Gastrocnemius medialis (tissue), 4 donors: ENCODE data around the gene KIAA0040. TPM values are rescaled to one million over a fixed set of nuclear protein-coding genes. Genes with fewer than 3 reads are reported as not detected.

Source experiments
- ATAC-seq, 2 donors: fragments of 150-250 bp; one replicate each; pipeline ENCODE4 v1.9.1; 2016
- DNase-seq, 2 donors: peaks; one replicate each; pipeline ENCODE4 v3.0.0-alpha.2; 2019
- H3K27ac ChIP-seq, 4 donors: fragments of 200-600 bp; sonication (generic); 1 replicate in 1 of 4; 2 replicates in 3 of 4; pipeline ENCODE4 v1.5.1; 2016 to 2018; ENCODE audit warnings: mild to moderate bottlenecking in 2 of 4, moderate library complexity in 1 of 4
- H3K27me3 ChIP-seq, 3 donors: fragments of 200-600 bp; sonication (generic) in 2 of 3; 1 replicate in 1 of 3; 2 replicates in 2 of 3; pipeline versions ENCODE4 v1.5.1 to v1.6.0; 2016 to 2019; ENCODE audit warnings: mild to moderate bottlenecking in 1 of 3, moderate library complexity in 1 of 3
- H3K36me3 ChIP-seq, 2 donors: fragments of 200-600 bp; sonication (generic) in 1 of 2; one replicate each; pipeline ENCODE4 v1.5.1; 2017 to 2018
- H3K4me1 ChIP-seq, 2 donors: fragments of 200-600 bp; sonication (generic) in 1 of 2; one replicate each; pipeline ENCODE4 v1.5.1; 2016 to 2017; ENCODE audit warnings: mild to moderate bottlenecking in 2 of 2
- H3K4me3 ChIP-seq, 4 donors: fragments of 200-600 bp; sonication (generic) in 3 of 4; 1 replicate in 1 of 4; 2 replicates in 3 of 4; pipeline ENCODE4 v1.5.1; 2016 to 2019; ENCODE audit warnings: mild to moderate bottlenecking in 2 of 4
- H3K9me3 ChIP-seq, 3 donors: fragments of 200-600 bp; sonication (generic) in 2 of 3; 1 replicate in 1 of 3; 2 replicates in 2 of 3; pipeline ENCODE4 v1.5.1; 2016 to 2019
- POLR2A ChIP-seq, 2 donors: fragments of 450-650 bp; IDR thresholded peaks; one replicate each; pipeline ENCODE4 v1.6.1; 2017; ENCODE audit warnings: antibody characterized with exemption in 2 of 2, mild to moderate bottlenecking in 2 of 2, moderate library complexity in 2 of 2
- in situ Hi-C, 4 donors: fragments of 200-750 bp; cut with MboI; loops; one replicate each; pipeline versions ENCODE4 v1.15.0 to v1.8.0; 2017; ENCODE audit warnings: low sequenced_read_pairs in 4 of 4
- intact Hi-C: fragments of 100-400 bp; cut with DNase I; formaldehyde crosslinking; loops from one replicate; pipeline ENCODE4 v1.15.1; 2023; ENCODE audit warnings: low total_unique reads
- total RNA-seq, 4 donors: library from RNA; depleted of rRNA; stranded (reverse); fragments of >200 nt; gene quantifications; one replicate each; pipeline versions ENCODE4 v1.1.0 to v1.2.3, GENCODE V29; 2016
- TF ChIP-seq, protein P1 (sequence below), 5 experiments: fragments of 450-650 bp in 3 of 5; fragments of 200-600 bp in 2 of 5; sonication (generic) in 2 of 5; IDR thresholded peaks in 4 of 5; conservative IDR thresholded peaks in 1 of 5; 1 replicate in 4 of 5; 2 replicates in 1 of 5; pipeline ENCODE4 v1.5.1; 2016 to 2019; ENCODE audit warnings: antibody characterized with exemption in 5 of 5, mild to moderate bottlenecking in 3 of 5, moderate library complexity in 3 of 5

KIAA0040 gene
- total RNA-seq, 4 donors from 2014 or later: 17.5 to 33.1 (median 19.5) TPM

DNA sequence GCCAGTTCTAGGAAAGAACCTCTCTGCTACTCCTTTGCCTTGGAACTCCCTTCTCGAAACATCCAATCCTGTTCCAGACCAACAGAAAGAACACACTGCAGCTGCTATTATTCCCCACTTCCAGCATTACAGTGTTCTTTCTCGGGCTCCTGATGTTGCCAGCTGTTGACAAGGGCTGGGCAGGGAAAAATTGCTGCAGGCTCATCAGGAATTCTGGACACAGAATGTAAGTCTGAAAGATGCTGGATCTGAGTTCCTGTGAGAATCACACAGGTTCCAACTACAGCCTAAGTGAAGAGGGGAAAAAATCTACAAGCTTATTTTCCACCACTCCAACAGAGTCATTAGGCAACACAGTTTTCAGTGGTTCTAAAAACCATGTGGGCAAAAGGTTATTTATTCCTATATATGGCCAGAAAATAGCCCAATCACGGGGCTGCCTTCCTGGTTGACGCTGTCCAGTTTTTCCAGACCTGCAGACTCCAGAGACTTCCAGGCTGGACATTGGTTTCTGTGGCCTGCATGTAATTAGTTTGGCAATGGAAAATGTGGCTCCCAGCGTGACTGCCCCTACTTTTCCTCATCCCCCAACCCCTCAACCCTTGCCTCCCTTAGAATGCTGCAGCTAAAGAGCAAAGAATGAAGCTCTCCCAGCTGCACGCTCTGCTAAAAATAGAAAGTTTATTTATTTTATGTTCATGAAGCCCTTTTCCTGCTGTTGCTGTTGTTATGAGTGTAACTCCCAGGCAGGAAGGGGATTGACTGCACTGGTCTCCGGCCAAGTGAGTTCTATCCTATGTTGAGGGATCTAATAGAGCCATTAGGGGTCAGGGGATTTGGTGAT is 8.3 kb upstream of the KIAA0040 start:
- in situ Hi-C loops: no loop called here

DNA sequence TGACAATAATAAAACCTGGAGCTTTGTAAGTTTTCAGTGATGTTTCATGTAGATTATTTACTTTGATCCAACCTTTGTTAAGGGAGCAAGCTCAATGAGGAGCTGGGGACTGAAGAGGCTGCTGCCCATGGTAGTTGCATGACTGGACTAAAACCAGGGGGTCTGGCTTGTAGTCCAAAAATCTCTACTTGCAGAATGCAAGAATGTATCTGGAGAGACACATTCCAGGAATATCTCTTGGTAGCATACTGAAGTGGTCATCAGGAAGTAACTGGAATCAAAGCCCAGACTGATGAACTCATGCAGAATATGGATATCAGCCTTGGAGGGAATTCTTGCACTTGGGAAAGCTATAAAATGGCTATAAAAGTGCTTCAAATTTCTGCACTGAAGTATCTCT is 5.8 kb upstream of the KIAA0040 start:
- Histone ChIP-seq H3K9me3 (no peaks in the 10 kb centered on the region), H3K4me3 (no peak overlapping the region), H3K27me3 (no peaks in the 10 kb centered on the region), H3K4me1 (peaks cover 13 to 16% of the 10 kb centered on the region in 2 donors), H3K36me3 (no peaks in the 10 kb centered on the region), H3K27ac (no peak overlapping the region)
- intact Hi-C loops: no loop called here
- DNase-seq: no peak
- no peak for ATAC-seq
- in situ Hi-C loops: no loop called here
- TF ChIP-seq, protein P1, sequence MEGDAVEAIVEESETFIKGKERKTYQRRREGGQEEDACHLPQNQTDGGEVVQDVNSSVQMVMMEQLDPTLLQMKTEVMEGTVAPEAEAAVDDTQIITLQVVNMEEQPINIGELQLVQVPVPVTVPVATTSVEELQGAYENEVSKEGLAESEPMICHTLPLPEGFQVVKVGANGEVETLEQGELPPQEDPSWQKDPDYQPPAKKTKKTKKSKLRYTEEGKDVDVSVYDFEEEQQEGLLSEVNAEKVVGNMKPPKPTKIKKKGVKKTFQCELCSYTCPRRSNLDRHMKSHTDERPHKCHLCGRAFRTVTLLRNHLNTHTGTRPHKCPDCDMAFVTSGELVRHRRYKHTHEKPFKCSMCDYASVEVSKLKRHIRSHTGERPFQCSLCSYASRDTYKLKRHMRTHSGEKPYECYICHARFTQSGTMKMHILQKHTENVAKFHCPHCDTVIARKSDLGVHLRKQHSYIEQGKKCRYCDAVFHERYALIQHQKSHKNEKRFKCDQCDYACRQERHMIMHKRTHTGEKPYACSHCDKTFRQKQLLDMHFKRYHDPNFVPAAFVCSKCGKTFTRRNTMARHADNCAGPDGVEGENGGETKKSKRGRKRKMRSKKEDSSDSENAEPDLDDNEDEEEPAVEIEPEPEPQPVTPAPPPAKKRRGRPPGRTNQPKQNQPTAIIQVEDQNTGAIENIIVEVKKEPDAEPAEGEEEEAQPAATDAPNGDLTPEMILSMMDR (IDR thresholded peaks at IDR 0.05 in 4 of 5, conservative IDR thresholded peaks at IDR 0.05 in 1 of 5): no peak
- TF ChIP-seq POLR2A (IDR thresholded peaks at IDR 0.05): no peak

More for the DNA sequence above, 8.3 kb upstream of the KIAA0040 start:
- no peak overlapping the region for H3K4me3 ChIP-seq
- H3K36me3 ChIP-seq: no peaks in the 10 kb centered on the region
- TF ChIP-seq, protein P1 (IDR thresholded peaks at IDR 0.05 in 4 of 5, conservative IDR thresholded peaks at IDR 0.05 in 1 of 5): no peak
- TF ChIP-seq POLR2A (IDR thresholded peaks at IDR 0.05): no peak
- DNase-seq (peak in 1 of 2 donors; percentile 35), ATAC-seq (peak; percentile 35 to 46)
- peak overlapping the region; percentile 55 to 75 (median 68) for H3K27ac ChIP-seq
- peaks cover 13 to 17% of the 10 kb centered on the region in 2 donors for H3K4me1 ChIP-seq
- no peaks in the 10 kb centered on the region for H3K9me3 ChIP-seq
- H3K27me3 ChIP-seq: no peaks in the 10 kb centered on the region
- intact Hi-C loops: no loop called here

DNA sequence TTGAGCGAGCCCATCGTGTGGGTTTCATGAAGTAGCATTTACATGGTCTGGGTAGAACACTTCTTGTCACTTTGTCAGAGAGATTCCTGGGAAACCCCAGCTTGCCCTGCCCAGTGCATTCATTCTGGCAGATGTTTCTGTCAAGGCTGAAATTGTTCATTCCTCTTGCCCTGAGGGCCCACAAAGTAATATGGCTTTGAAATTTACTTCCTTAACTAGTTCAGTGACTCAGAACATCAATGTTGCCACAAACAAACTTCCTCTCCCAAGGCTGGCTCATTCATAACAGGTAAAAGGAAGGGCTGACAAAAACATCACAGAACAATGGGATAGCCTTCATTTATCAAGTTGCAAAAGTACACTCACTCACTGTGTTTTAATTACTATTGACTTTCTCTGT is 5.0 kb upstream of the KIAA0040 start:
- intact Hi-C loops (no loop called here), in situ Hi-C loops (no loop called here)
- Histone ChIP-seq H3K36me3 (no peaks in the 10 kb centered on the region), H3K9me3 (no peaks in the 10 kb centered on the region), H3K4me1 (peaks cover 13 to 19% of the 10 kb centered on the region in 2 donors), H3K4me3 (no peak overlapping the region), H3K27me3 (no peaks in the 10 kb centered on the region), H3K27ac (peak overlapping the region in 3 of 4 donors; percentile 3 to 29 (median 6))
- DNase-seq: no peak
- no peak for TF ChIP-seq POLR2A (IDR thresholded peaks at IDR 0.05)
- TF ChIP-seq, protein P1 (IDR thresholded peaks at IDR 0.05 in 4 of 5, conservative IDR thresholded peaks at IDR 0.05 in 1 of 5): no peak
- ATAC-seq: no peak

DNA sequence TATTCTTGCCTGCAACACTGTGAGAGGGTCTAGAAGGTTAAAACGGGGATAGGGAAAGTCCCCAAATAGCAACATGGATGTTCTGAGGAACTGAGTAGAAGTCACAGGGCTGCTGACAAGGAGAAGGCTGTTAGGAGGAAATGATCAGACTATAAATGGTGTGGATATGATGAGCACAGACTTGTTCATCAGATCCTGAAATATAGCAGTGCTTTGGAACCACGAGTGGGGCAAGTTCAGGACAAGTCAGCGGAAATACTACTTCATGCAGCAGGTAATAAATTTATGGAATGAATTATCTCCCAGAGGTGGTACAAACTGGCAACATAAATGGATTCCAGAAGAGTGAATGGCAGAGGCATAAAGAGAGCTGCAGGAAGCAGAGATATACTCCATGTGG is 3.2 kb upstream of the KIAA0040 start:
- TF ChIP-seq, protein P1 (IDR thresholded peaks at IDR 0.05 in 4 of 5, conservative IDR thresholded peaks at IDR 0.05 in 1 of 5): no peak
- TF ChIP-seq POLR2A (IDR thresholded peaks at IDR 0.05): no peak
- no peaks in the 10 kb centered on the region for H3K27me3 ChIP-seq
- peaks cover 17 to 21% of the 10 kb centered on the region in 2 donors for H3K4me1 ChIP-seq
- intact Hi-C loops: no loop called here
- in situ Hi-C loops: no loop called here
- no peak overlapping the region for H3K27ac ChIP-seq
- DNase-seq: no peak
- H3K9me3 ChIP-seq: no peaks in the 10 kb centered on the region
- ATAC-seq: no peak
- no peaks in the 10 kb centered on the region for H3K36me3 ChIP-seq
- H3K4me3 ChIP-seq: no peak overlapping the region
